Upper lobe of left lung (tissue), 4 donors: ENCODE data around the gene UBE2L3.

ENCODE experiments used
- POLR2A ChIP-seq, 4 donors: fragments of 450-650 bp; IDR thresholded peaks; one replicate each; pipeline ENCODE4 v1.5.1; 2016 to 2017; ENCODE audit warnings: antibody characterized with exemption in 4 of 4, mild to moderate bottlenecking in 2 of 4
- POLR2AphosphoS5 ChIP-seq, 2 donors: sonication (generic); formaldehyde crosslinking; IDR thresholded peaks; one replicate each; pipeline ENCODE4 v1.5.1; 2017; ENCODE audit warnings: antibody characterized with exemption in 2 of 2
- TF ChIP-seq, protein P1 (sequence below), 6 experiments: fragments of 450-650 bp in 4 of 6; fragments of 200-600 bp in 2 of 6; sonication (generic) in 2 of 6; IDR thresholded peaks; one replicate each; pipeline ENCODE4 v1.5.1; 2016 to 2019; ENCODE audit warnings: antibody characterized with exemption in 6 of 6

DNA sequence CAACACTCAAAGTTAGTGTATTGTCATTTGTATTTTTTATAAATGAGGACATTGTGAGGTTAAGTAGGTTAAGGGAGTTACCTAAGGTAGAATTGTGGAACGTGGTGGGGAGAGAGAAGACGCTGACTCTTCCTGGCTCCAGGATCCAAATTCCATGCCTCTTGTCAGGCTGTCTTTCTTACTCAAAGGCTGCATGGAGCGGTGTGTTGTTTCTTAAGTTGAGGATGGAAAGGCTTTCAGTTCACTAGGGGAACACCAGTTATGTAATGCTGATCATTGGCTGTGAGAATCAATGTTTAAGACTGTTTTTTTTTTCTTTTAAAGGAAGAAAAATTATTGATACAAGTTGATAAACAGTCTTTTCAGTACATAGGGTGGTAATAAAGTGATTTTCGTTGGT lies 2.9 kb downstream of the UBE2L3 start:
- TF ChIP-seq, protein P1, sequence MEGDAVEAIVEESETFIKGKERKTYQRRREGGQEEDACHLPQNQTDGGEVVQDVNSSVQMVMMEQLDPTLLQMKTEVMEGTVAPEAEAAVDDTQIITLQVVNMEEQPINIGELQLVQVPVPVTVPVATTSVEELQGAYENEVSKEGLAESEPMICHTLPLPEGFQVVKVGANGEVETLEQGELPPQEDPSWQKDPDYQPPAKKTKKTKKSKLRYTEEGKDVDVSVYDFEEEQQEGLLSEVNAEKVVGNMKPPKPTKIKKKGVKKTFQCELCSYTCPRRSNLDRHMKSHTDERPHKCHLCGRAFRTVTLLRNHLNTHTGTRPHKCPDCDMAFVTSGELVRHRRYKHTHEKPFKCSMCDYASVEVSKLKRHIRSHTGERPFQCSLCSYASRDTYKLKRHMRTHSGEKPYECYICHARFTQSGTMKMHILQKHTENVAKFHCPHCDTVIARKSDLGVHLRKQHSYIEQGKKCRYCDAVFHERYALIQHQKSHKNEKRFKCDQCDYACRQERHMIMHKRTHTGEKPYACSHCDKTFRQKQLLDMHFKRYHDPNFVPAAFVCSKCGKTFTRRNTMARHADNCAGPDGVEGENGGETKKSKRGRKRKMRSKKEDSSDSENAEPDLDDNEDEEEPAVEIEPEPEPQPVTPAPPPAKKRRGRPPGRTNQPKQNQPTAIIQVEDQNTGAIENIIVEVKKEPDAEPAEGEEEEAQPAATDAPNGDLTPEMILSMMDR (IDR thresholded peaks at IDR 0.05): no peak
- no peak for TF ChIP-seq POLR2AphosphoS5 (IDR thresholded peaks at IDR 0.05)
- no peak for TF ChIP-seq POLR2A (IDR thresholded peaks at IDR 0.05)
